GM23338 (cell line): Measurements from ENCODE around the gene ERI3. TPM values are rescaled to one million over a fixed set of nuclear protein-coding genes. Genes with fewer than 3 reads are reported as not detected.

Experiments used
- ATAC-seq: fragments of 200-7000 bp; cut with Tn5 transposase; 3 replicates; pipeline ENCODE4 v1.9.1; 2020
- DNase-seq: peaks from one replicate; pipeline ENCODE4 v3.0.0-alpha.2; 2015; ENCODE audit warnings: low spot score
- H2AFZ ChIP-seq: fragments of 200-600 bp; sonication (generic); 2 replicates; pipeline ENCODE4 v1.8.0; 2016; ENCODE audit warnings: antibody characterized with exemption, mild to moderate bottlenecking, moderate library complexity
- H3F3A ChIP-seq: fragments of 200-600 bp; sonication (generic); replicated peaks from 2 replicates; pipeline ENCODE4 v1.8.0; 2017; ENCODE audit warnings: antibody characterized with exemption, mixed run types, low read depth
- H3K27ac ChIP-seq: fragments of 200-600 bp; sonication (generic); 2 replicates; pipeline ENCODE4 v1.6.1; 2016; ENCODE audit warnings: low read depth
- H3K27me3 ChIP-seq: fragments of 200-600 bp; sonication (generic); 2 replicates; pipeline ENCODE4 v1.8.0; 2016; ENCODE audit warnings: mild to moderate bottlenecking, mixed run types, moderate library complexity; ENCODE audit not compliant: insufficient read depth
- H3K36me3 ChIP-seq: fragments of 200-600 bp; sonication (generic); 2 replicates; pipeline ENCODE4 v1.8.0; 2016; ENCODE audit warnings: mild to moderate bottlenecking; ENCODE audit not compliant: insufficient read depth
- H3K4me1 ChIP-seq: fragments of 200-600 bp; sonication (generic); 2 replicates; pipeline ENCODE4 v1.8.0; 2016; ENCODE audit warnings: mild to moderate bottlenecking, moderate library complexity; ENCODE audit not compliant: insufficient read depth
- H3K4me2 ChIP-seq: fragments of 200-600 bp; sonication (generic); 2 replicates; pipeline ENCODE4 v1.7.1; 2017; ENCODE audit warnings: mixed run types
- H3K4me3 ChIP-seq: fragments of 200-600 bp; sonication (generic); 2 replicates; pipeline ENCODE4 v1.6.1; 2016; ENCODE audit warnings: mixed run types
- H3K79me2 ChIP-seq: fragments of 200-600 bp; sonication (generic); replicated peaks from 2 replicates; pipeline ENCODE4 v1.8.0; 2017; ENCODE audit warnings: mild to moderate bottlenecking; ENCODE audit not compliant: insufficient read depth
- H3K9me2 ChIP-seq: fragments of 200-600 bp; sonication (generic); 2 replicates; pipeline ENCODE4 v1.8.0; 2017; ENCODE audit not compliant: insufficient read depth
- H4K20me1 ChIP-seq: fragments of 200-600 bp; sonication (generic); replicated peaks from 2 replicates; pipeline ENCODE4 v1.8.0; 2017; ENCODE audit warnings: mild to moderate bottlenecking; ENCODE audit not compliant: insufficient read depth
- H3K27ac Mint-ChIP-seq: 2 replicates; pipeline ENCODE4 v1.8.0; 2020; ENCODE audit warnings: inconsistent platforms, mild to moderate bottlenecking, moderate library complexity, mixed read lengths
- H3K27me3 Mint-ChIP-seq: 3 replicates; pipeline ENCODE4 v1.8.0; 2022; ENCODE audit warnings: low read depth, mild to moderate bottlenecking, moderate library complexity, mixed read lengths, inconsistent platforms; ENCODE audit not compliant: insufficient read depth, poor library complexity
- H3K36me3 Mint-ChIP-seq: 3 replicates; pipeline ENCODE4 v1.8.0; 2021; ENCODE audit warnings: low read depth, mild to moderate bottlenecking, inconsistent platforms, moderate library complexity, mixed read lengths
- H3K4me1 Mint-ChIP-seq: 3 replicates; pipeline ENCODE4 v1.8.0; 2020; ENCODE audit warnings: mild to moderate bottlenecking, inconsistent platforms, mixed read lengths
- H3K4me3 Mint-ChIP-seq: 3 replicates; pipeline ENCODE4 v1.8.0; 2021; ENCODE audit warnings: moderate library complexity, mild to moderate bottlenecking, inconsistent platforms, mixed read lengths
- H3K9me3 Mint-ChIP-seq: 3 replicates; pipeline ENCODE4 v1.8.0; 2020; ENCODE audit warnings: moderate library complexity, mild to moderate bottlenecking, inconsistent platforms, mixed read lengths
- CREB1 ChIP-seq: fragments of 250-450 bp; sonication (Bioruptor Pico); IDR thresholded peaks from 2 replicates; pipeline ENCODE4 v1.5.0; 2020; ENCODE audit warnings: low read depth, mild to moderate bottlenecking, moderate library complexity
- ETS1 ChIP-seq: IDR thresholded peaks from 2 replicates; pipeline ENCODE4 v1.6.1; 2016; ENCODE audit warnings: antibody characterized with exemption
- EZH2 ChIP-seq: fragments of 200-600 bp; sonication (generic); IDR thresholded peaks from one replicate; pipeline ENCODE4 v1.8.0; 2017; ENCODE audit warnings: antibody characterized with exemption, mild to moderate bottlenecking, low read depth; ENCODE audit not compliant: unreplicated experiment
- EZH2phosphoT487 ChIP-seq: fragments of 200-600 bp; sonication (generic); IDR thresholded peaks from one replicate; pipeline ENCODE4 v1.8.1; 2018; ENCODE audit warnings: antibody characterized with exemption; ENCODE audit not compliant: unreplicated experiment
- NANOG ChIP-seq: IDR thresholded peaks from 2 replicates; pipeline ENCODE4 v1.6.1; 2016; ENCODE audit warnings: antibody characterized with exemption, borderline replicate concordance
- ZNF114 ChIP-seq: fragments of 250-450 bp; sonication (Bioruptor Pico); IDR thresholded peaks from 2 replicates; pipeline ENCODE4 v1.5.0; 2020; ENCODE audit warnings: mild to moderate bottlenecking, moderate library complexity
- polyA plus RNA-seq: library from polyadenylated mRNA; unstranded; fragments of >200 nt; fragmentation: Nextera tagmentation; extraction: Ambion mirVana; gene quantifications from 2 replicates; pipeline ENCODE4 v1.2.1, GENCODE V29; 2016
- total RNA-seq: library from RNA; depleted of rRNA; stranded (reverse); fragments of >200 nt; shearing (Covaris generic); gene quantifications from 2 replicates; pipeline ENCODE4 v1.2.3, GENCODE V29; 2014
- TF ChIP-seq, protein P1 (sequence below): IDR thresholded peaks from one replicate; pipeline ENCODE4 v1.6.1; 2018; ENCODE audit warnings: antibody characterized with exemption; ENCODE audit not compliant: unreplicated experiment

ERI3 gene
- total and polyA plus RNA-seq, 2 experiments from 2014 or later = 63.0 to 70.1 TPM

GRCh38 chr1:44246806-44247205 lies 108.3 kb downstream of the ERI3 start:
- Histone ChIP-seq H3F3A (no peaks in the 10 kb centered on the region), H3K79me2 (no peaks in the 10 kb centered on the region), H2AFZ (no peak overlapping the region), H3K27me3 (no peaks in the 10 kb centered on the region), H3K4me3 (no peak overlapping the region), H4K20me1 (peaks cover 3% of the 10 kb centered on the region; the same call in 1 of the 2 replicates), H3K27ac (no peak overlapping the region), H3K9me2 (no peaks in the 10 kb centered on the region), H3K36me3 (no peaks in the 10 kb centered on the region), H3K4me1 (no peaks in the 10 kb centered on the region; the same call in 1 of the 2 replicates), H3K4me2 (no peak overlapping the region)
- ATAC-seq = no peak
- DNase-seq = no peak
- peaks cover 12% of the 10 kb centered on the region for H3K27me3 Mint-ChIP-seq
- no peak overlapping the region for H3K27ac Mint-ChIP-seq
- no peak overlapping the region for H3K4me3 Mint-ChIP-seq
- H3K4me1 Mint-ChIP-seq = peaks cover 15% of the 10 kb centered on the region
- no peaks in the 10 kb centered on the region for H3K9me3 Mint-ChIP-seq
- peaks cover 3% of the 10 kb centered on the region; the same call in 1 of the 3 replicates for H3K36me3 Mint-ChIP-seq
- no peak for TF ChIP-seq ZNF114 (CRISPR knock-in tag)

- no peak overlapping the region for H3K4me3 ChIP-seq
- no peak overlapping the region for H3K4me2 ChIP-seq
- Mint-ChIP-seq H3K36me3 (peaks cover 6% of the 10 kb centered on the region; the same call in 2 of the 3 replicates), H3K9me3 (no peaks in the 10 kb centered on the region), H3K4me3 (no peak overlapping the region), H3K27me3 (peaks cover 12% of the 10 kb centered on the region), H3K27ac (no peak overlapping the region), H3K4me1 (peaks cover 22% of the 10 kb centered on the region)
- H3K4me1 ChIP-seq = no peaks in the 10 kb centered on the region; the same call in 1 of the 2 replicates
- H3K9me2 ChIP-seq = no peaks in the 10 kb centered on the region
- TF ChIP-seq ETS1 = no peak
- no peak for TF ChIP-seq EZH2
- no peak for TF ChIP-seq NANOG
- H3K79me2 ChIP-seq = no peaks in the 10 kb centered on the region
- peaks cover 3% of the 10 kb centered on the region; the same call in 1 of the 2 replicates for H4K20me1 ChIP-seq
- no peaks in the 10 kb centered on the region for H3K36me3 ChIP-seq
- H3K27ac ChIP-seq = no peak overlapping the region
- ATAC-seq (no peak), DNase-seq (no peak)
- no peaks in the 10 kb centered on the region for H3F3A ChIP-seq
- no peak overlapping the region for H2AFZ ChIP-seq
- H3K27me3 ChIP-seq = no peaks in the 10 kb centered on the region
Observed at GRCh38 chr1:44244986-44245385, 110.1 kb downstream of the ERI3 start.

DNA sequence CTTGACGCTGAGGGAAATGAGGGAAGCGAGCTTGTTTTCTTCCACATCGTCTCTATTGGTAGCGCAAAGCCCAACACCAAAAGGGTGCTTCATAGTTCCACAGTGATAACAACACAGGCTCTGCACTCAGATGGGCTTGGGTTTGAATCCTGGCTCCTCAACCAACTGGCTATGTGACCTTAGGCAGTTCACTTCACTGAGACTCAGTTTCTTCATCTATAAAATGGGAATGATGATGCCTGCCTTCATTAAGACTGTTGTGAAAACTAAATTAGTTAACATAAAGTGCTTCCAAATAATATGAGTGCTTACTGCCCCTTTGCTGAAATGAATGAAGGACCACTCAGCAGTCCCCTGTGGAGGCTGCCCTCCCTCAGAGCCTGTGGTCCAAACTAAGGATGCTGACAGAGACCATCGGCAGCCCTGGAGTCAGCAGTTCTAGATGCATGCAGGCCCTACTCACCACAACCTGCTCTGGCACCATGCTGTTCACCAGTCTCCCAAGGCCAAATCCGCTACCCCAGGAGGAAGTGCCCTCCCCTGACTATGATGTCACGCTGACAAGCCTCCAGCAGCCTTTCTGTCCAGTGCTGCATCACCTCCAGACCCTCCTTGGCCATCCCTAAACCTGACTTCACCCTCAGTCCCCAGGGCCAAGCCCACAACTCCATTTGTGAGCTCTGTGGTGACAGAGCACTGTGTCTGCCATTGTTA lies 111.1 kb downstream of the ERI3 start:
- Histone ChIP-seq H3K4me1 (peaks cover 7% of the 10 kb centered on the region; the same call in 1 of the 2 replicates), H3K4me3 (no peak overlapping the region), H3K27me3 (no peaks in the 10 kb centered on the region), H3K36me3 (no peaks in the 10 kb centered on the region), H3K9me2 (no peaks in the 10 kb centered on the region), H3F3A (no peaks in the 10 kb centered on the region), H3K27ac (no peak overlapping the region), H4K20me1 (0 out of 2 replicates have a peak, but pooled peaks cover 3% of the 10 kb centered on the region), H3K79me2 (no peaks in the 10 kb centered on the region), H2AFZ (no peak overlapping the region), H3K4me2 (no peak overlapping the region)
- H3K4me1 Mint-ChIP-seq = peaks cover 28% of the 10 kb centered on the region
- no peak overlapping the region for H3K27ac Mint-ChIP-seq
- no peaks in the 10 kb centered on the region for H3K9me3 Mint-ChIP-seq
- peaks cover 6% of the 10 kb centered on the region; the same call in 2 of the 3 replicates for H3K36me3 Mint-ChIP-seq
- DNase-seq (no peak), ATAC-seq (no peak)
- peaks cover 12% of the 10 kb centered on the region for H3K27me3 Mint-ChIP-seq
- no peak overlapping the region for H3K4me3 Mint-ChIP-seq
- TF ChIP-seq, protein P1, sequence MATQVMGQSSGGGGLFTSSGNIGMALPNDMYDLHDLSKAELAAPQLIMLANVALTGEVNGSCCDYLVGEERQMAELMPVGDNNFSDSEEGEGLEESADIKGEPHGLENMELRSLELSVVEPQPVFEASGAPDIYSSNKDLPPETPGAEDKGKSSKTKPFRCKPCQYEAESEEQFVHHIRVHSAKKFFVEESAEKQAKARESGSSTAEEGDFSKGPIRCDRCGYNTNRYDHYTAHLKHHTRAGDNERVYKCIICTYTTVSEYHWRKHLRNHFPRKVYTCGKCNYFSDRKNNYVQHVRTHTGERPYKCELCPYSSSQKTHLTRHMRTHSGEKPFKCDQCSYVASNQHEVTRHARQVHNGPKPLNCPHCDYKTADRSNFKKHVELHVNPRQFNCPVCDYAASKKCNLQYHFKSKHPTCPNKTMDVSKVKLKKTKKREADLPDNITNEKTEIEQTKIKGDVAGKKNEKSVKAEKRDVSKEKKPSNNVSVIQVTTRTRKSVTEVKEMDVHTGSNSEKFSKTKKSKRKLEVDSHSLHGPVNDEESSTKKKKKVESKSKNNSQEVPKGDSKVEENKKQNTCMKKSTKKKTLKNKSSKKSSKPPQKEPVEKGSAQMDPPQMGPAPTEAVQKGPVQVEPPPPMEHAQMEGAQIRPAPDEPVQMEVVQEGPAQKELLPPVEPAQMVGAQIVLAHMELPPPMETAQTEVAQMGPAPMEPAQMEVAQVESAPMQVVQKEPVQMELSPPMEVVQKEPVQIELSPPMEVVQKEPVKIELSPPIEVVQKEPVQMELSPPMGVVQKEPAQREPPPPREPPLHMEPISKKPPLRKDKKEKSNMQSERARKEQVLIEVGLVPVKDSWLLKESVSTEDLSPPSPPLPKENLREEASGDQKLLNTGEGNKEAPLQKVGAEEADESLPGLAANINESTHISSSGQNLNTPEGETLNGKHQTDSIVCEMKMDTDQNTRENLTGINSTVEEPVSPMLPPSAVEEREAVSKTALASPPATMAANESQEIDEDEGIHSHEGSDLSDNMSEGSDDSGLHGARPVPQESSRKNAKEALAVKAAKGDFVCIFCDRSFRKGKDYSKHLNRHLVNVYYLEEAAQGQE = no peak
- no peak for TF ChIP-seq ETS1
- no peak for TF ChIP-seq CREB1 (CRISPR knock-in tag)
- no peak for TF ChIP-seq EZH2phosphoT487
- no peak for TF ChIP-seq EZH2
